CD4-positive, CD25-positive, alpha-beta regulatory T cell (primary cell): ENCODE measurements around the gene DNAH8. TPM values are rescaled to one million over a fixed set of nuclear protein-coding genes. Genes with fewer than 3 reads are reported as not detected.

Experiments
- ATAC-seq, 2 donors: fragments of 150-1000 bp; cut with Tn5 transposase; one replicate each; pipeline ENCODE4 v1.10.0; 2021; ENCODE audit warnings: low read depth in 2 of 2, moderate number of reproducible peaks in 2 of 2, moderate library complexity in 1 of 2
- DNase-seq, 3 donors: peaks; one replicate each; pipeline versions ENCODE4 v3.0.0 to v3.0.0-alpha.2; 2012 to 2022; ENCODE audit warnings: mixed read lengths in 1 of 3
- H3K27ac ChIP-seq: one replicate; pipeline ENCODE4 v1.7.0; 2013; ENCODE audit warnings: mild to moderate bottlenecking, low read length; ENCODE audit not compliant: insufficient read depth, poor library complexity, severe bottlenecking
- H3K27me3 ChIP-seq: one replicate; pipeline ENCODE4 v1.7.0; 2013; ENCODE audit warnings: low read length; ENCODE audit not compliant: control insufficient read depth, insufficient read depth
- H3K36me3 ChIP-seq: one replicate; pipeline ENCODE4 v1.7.0; 2013; ENCODE audit warnings: mild to moderate bottlenecking, low read length, moderate library complexity; ENCODE audit not compliant: control insufficient read depth, insufficient read depth
- H3K4me1 ChIP-seq: 2 replicates; pipeline ENCODE4 v1.7.0; 2013; ENCODE audit warnings: mild to moderate bottlenecking, low read length; ENCODE audit not compliant: insufficient read depth, control insufficient read depth, poor library complexity, severe bottlenecking
- H3K4me3 ChIP-seq: one replicate; pipeline ENCODE4 v1.7.0; 2013; ENCODE audit warnings: low read depth, mild to moderate bottlenecking, low read length, moderate library complexity
- H3K9me3 ChIP-seq, 2 experiments: 1 replicate in 1 of 2; 2 replicates in 1 of 2; pipeline ENCODE4 v1.7.0; 2013; ENCODE audit warnings: low read length in 2 of 2, mild to moderate bottlenecking in 1 of 2, moderate library complexity in 1 of 2; ENCODE audit not compliant: control insufficient read depth in 2 of 2
- H3K27ac Mint-ChIP-seq, 3 donors: one replicate each; pipeline ENCODE4 v1.8.0; 2020 to 2022; ENCODE audit warnings: mild to moderate bottlenecking in 3 of 3, mixed read lengths in 3 of 3, moderate library complexity in 2 of 3
- H3K27me3 Mint-ChIP-seq: one replicate; pipeline ENCODE4 v1.8.0; 2022; ENCODE audit warnings: mild to moderate bottlenecking, mixed read lengths
- H3K36me3 Mint-ChIP-seq: one replicate; pipeline ENCODE4 v1.8.0; 2020; ENCODE audit warnings: mixed read lengths
- H3K4me1 Mint-ChIP-seq, 4 donors: one replicate each; pipeline ENCODE4 v1.8.0; 2020 to 2022; ENCODE audit warnings: mixed read lengths in 4 of 4, mild to moderate bottlenecking in 1 of 4
- H3K4me3 Mint-ChIP-seq, 4 donors: one replicate each; pipeline ENCODE4 v1.8.0; 2020 to 2022; ENCODE audit warnings: mild to moderate bottlenecking in 4 of 4, mixed read lengths in 4 of 4, moderate library complexity in 3 of 4
- H3K9me3 Mint-ChIP-seq, 7 donors: one replicate each; pipeline ENCODE4 v1.8.0; 2020 to 2022; ENCODE audit warnings: mixed read lengths in 7 of 7, mild to moderate bottlenecking in 3 of 7, moderate library complexity in 2 of 7
- polyA plus RNA-seq, 4 donors: library from polyadenylated mRNA; unstranded; fragments of 300-500 nt; fragmentation: Illumina TruSeq; gene quantifications; one replicate each; pipeline ENCODE4 v1.2.3, GENCODE V29; 2021
- total RNA-seq: library from RNA; stranded (reverse); gene quantifications from one replicate; pipeline ENCODE4 v1.2.3, GENCODE V29; 2022

Gene DNAH8
- total and polyA plus RNA-seq, 5 donors from 2014 or later: 0.05 to 1.2 (median 0.57) TPM

- no peak overlapping the region for H3K4me3 Mint-ChIP-seq
- H3K4me3 ChIP-seq: no peak overlapping the region
- H3K27me3 Mint-ChIP-seq: peaks cover 36% of the 10 kb centered on the region
- no peaks in the 10 kb centered on the region for H3K4me1 ChIP-seq
- ATAC-seq: no peak
- no peak for DNase-seq
- H3K27ac ChIP-seq: no peak overlapping the region
- no peaks in the 10 kb centered on the region for H3K36me3 ChIP-seq
- H3K27ac Mint-ChIP-seq: no peak overlapping the region
- peaks cover 4% of the 10 kb centered on the region for H3K27me3 ChIP-seq
- peaks cover 0 to 21% (median 6%) of the 10 kb centered on the region in 4 donors for H3K4me1 Mint-ChIP-seq
- H3K9me3 ChIP-seq: no peaks in the 10 kb centered on the region
- H3K9me3 Mint-ChIP-seq: no peaks in the 10 kb centered on the region
- H3K36me3 Mint-ChIP-seq: no peaks in the 10 kb centered on the region
These were observed 339.5 kb downstream of the DNAH8 start for GRCh38 chr6:39054577-39055142.

- Mint-ChIP-seq H3K36me3 (no peaks in the 10 kb centered on the region), H3K27me3 (peaks cover 26% of the 10 kb centered on the region), H3K4me3 (no peak overlapping the region), H3K4me1 (peaks cover 0 to 15% (median 6%) of the 10 kb centered on the region in 4 donors), H3K9me3 (no peaks in the 10 kb centered on the region), H3K27ac (peak overlapping the region in 1 of 3 donors; percentile 40)
- H3K27ac ChIP-seq: no peak overlapping the region
- no peak for DNase-seq
- no peaks in the 10 kb centered on the region for H3K36me3 ChIP-seq
- peaks cover under 1% of the 10 kb centered on the region for H3K27me3 ChIP-seq
- ATAC-seq: no peak
- no peaks in the 10 kb centered on the region for H3K9me3 ChIP-seq
- H3K4me1 ChIP-seq: no peaks in the 10 kb centered on the region
- H3K4me3 ChIP-seq: no peak overlapping the region
These were observed 340.6 kb downstream of the DNAH8 start for GRCh38 chr6:39055661-39056060.

- ATAC-seq: no peak
- peak overlapping the region in 1 of 3 donors; percentile 40 for H3K27ac Mint-ChIP-seq
- no peaks in the 10 kb centered on the region for H3K4me1 ChIP-seq
- no peaks in the 10 kb centered on the region for H3K9me3 ChIP-seq
- peaks cover 21% of the 10 kb centered on the region for H3K27me3 Mint-ChIP-seq
- H3K36me3 Mint-ChIP-seq: no peaks in the 10 kb centered on the region
- no peak overlapping the region for H3K4me3 Mint-ChIP-seq
- no peaks in the 10 kb centered on the region for H3K27me3 ChIP-seq
- H3K36me3 ChIP-seq: no peaks in the 10 kb centered on the region
- peaks cover 0 to 11% (median 6%) of the 10 kb centered on the region in 4 donors for H3K4me1 Mint-ChIP-seq
- DNase-seq: no peak
- H3K27ac ChIP-seq: no peak overlapping the region
- H3K4me3 ChIP-seq: no peak overlapping the region
- H3K9me3 Mint-ChIP-seq: no peaks in the 10 kb centered on the region
These were observed 341.1 kb downstream of the DNAH8 start for GRCh38 chr6:39056191-39056590.

GRCh38 chr6:39056681-39057080 is 341.6 kb downstream of the DNAH8 start:
- Mint-ChIP-seq H3K27ac (peak overlapping the region in 1 of 3 donors; percentile 95), H3K9me3 (no peaks in the 10 kb centered on the region), H3K4me1 (peaks cover 0 to 6% (median 3%) of the 10 kb centered on the region in 4 donors), H3K4me3 (no peak overlapping the region), H3K27me3 (peaks cover 16% of the 10 kb centered on the region), H3K36me3 (no peaks in the 10 kb centered on the region)
- Histone ChIP-seq H3K27me3 (no peaks in the 10 kb centered on the region), H3K27ac (no peak overlapping the region), H3K36me3 (no peaks in the 10 kb centered on the region), H3K4me3 (no peak overlapping the region), H3K9me3 (no peaks in the 10 kb centered on the region), H3K4me1 (no peaks in the 10 kb centered on the region)
- ATAC-seq (no peak), DNase-seq (no peak)

- no peak for ATAC-seq
- peaks cover 0 to 3% (median 0%) of the 10 kb centered on the region in 4 donors for H3K4me1 Mint-ChIP-seq
- no peak for DNase-seq
- no peaks in the 10 kb centered on the region for H3K27me3 ChIP-seq
- H3K4me3 ChIP-seq: no peak overlapping the region
- H3K27ac ChIP-seq: no peak overlapping the region
- H3K36me3 ChIP-seq: no peaks in the 10 kb centered on the region
- H3K9me3 ChIP-seq: no peaks in the 10 kb centered on the region
- no peaks in the 10 kb centered on the region for H3K36me3 Mint-ChIP-seq
- peaks cover 13% of the 10 kb centered on the region for H3K27me3 Mint-ChIP-seq
- H3K27ac Mint-ChIP-seq: no peak overlapping the region
- no peaks in the 10 kb centered on the region for H3K9me3 Mint-ChIP-seq
- H3K4me1 ChIP-seq: no peaks in the 10 kb centered on the region
- H3K4me3 Mint-ChIP-seq: no peak overlapping the region
These were observed 342.4 kb downstream of the DNAH8 start for GRCh38 chr6:39057251-39058155.

GRCh38 chr6:39058471-39059147 is 343.5 kb downstream of the DNAH8 start:
- Mint-ChIP-seq H3K4me3 (no peak overlapping the region), H3K27me3 (peaks cover 13% of the 10 kb centered on the region), H3K4me1 (peaks cover 0 to under 1% (median 0%) of the 10 kb centered on the region in 4 donors), H3K9me3 (no peaks in the 10 kb centered on the region), H3K27ac (no peak overlapping the region), H3K36me3 (no peaks in the 10 kb centered on the region)
- Histone ChIP-seq H3K4me3 (no peak overlapping the region), H3K9me3 (no peaks in the 10 kb centered on the region), H3K36me3 (no peaks in the 10 kb centered on the region), H3K4me1 (no peaks in the 10 kb centered on the region), H3K27ac (no peak overlapping the region), H3K27me3 (no peaks in the 10 kb centered on the region)
- no peak for ATAC-seq
- DNase-seq: no peak

- Mint-ChIP-seq H3K27ac (peak overlapping the region in 1 of 3 donors; percentile 41), H3K36me3 (no peaks in the 10 kb centered on the region), H3K27me3 (peaks cover 8% of the 10 kb centered on the region), H3K4me1 (no peaks in the 10 kb centered on the region), H3K4me3 (no peak overlapping the region), H3K9me3 (no peaks in the 10 kb centered on the region)
- no peaks in the 10 kb centered on the region for H3K27me3 ChIP-seq
- H3K4me3 ChIP-seq: no peak overlapping the region
- no peaks in the 10 kb centered on the region for H3K4me1 ChIP-seq
- no peaks in the 10 kb centered on the region for H3K36me3 ChIP-seq
- H3K9me3 ChIP-seq: no peaks in the 10 kb centered on the region
- no peak overlapping the region for H3K27ac ChIP-seq
- DNase-seq (no peak), ATAC-seq (no peak)
These were observed 344.6 kb downstream of the DNAH8 start for GRCh38 chr6:39059496-39060310.
